ENCODE results near the gene PRKG1.

GRCh38 chr10:51285601-51286000 is 211.3 kb downstream of the PRKG1 start:
- TF ChIP-seq, protein P1, sequence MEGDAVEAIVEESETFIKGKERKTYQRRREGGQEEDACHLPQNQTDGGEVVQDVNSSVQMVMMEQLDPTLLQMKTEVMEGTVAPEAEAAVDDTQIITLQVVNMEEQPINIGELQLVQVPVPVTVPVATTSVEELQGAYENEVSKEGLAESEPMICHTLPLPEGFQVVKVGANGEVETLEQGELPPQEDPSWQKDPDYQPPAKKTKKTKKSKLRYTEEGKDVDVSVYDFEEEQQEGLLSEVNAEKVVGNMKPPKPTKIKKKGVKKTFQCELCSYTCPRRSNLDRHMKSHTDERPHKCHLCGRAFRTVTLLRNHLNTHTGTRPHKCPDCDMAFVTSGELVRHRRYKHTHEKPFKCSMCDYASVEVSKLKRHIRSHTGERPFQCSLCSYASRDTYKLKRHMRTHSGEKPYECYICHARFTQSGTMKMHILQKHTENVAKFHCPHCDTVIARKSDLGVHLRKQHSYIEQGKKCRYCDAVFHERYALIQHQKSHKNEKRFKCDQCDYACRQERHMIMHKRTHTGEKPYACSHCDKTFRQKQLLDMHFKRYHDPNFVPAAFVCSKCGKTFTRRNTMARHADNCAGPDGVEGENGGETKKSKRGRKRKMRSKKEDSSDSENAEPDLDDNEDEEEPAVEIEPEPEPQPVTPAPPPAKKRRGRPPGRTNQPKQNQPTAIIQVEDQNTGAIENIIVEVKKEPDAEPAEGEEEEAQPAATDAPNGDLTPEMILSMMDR (conservative IDR thresholded peaks at IDR 0.05 in 1 of 2, IDR thresholded peaks at IDR 0.05 in 1 of 2; ENCODE audit: low read depth in 1 of 2, low read length in 2 of 2), result no peak
- no peak for TF ChIP-seq EZH2 (IDR thresholded peaks at IDR 0.05; ENCODE audit: low read length, missing control alignments)
